HG02678 (cell line): ENCODE data around the gene B2M.

Experiments
- ATAC-seq: cut with Tn5 transposase; IDR thresholded peaks from one replicate; pipeline ENCODE4 v1.9.1; 2021; ENCODE audit warnings: mild to moderate bottlenecking, moderate library complexity; ENCODE audit not compliant: unreplicated experiment

Gene B2M

GRCh38 chr15:44765036-44765435, 53.7 kb downstream of the B2M start:
- ATAC-seq: no peak
